Measurements from ENCODE around the gene TPO.
"Not testable (repeated sequence)": the region's sequence is repeated elsewhere in the genome, so short reads cannot be mapped to it uniquely, and the experiment has no call there.

TPO gene

DNA sequence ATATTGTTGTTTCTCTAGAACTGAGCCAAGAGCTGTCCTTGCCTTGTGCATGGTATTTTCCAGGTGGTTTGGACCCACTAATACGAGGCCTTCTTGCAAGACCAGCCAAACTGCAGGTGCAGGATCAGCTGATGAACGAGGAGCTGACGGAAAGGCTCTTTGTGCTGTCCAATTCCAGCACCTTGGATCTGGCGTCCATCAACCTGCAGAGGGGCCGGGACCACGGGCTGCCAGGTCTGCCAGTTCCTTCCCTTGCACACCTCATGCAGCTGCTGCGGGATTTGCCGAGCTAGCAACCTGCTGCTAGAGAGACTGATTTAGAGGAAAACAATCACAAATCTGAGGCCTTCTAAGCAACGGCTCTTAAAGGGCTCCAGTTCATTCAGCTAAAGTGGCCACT is 74.5 kb downstream of the TPO start:
- DNase-seq = no peak

DNA sequence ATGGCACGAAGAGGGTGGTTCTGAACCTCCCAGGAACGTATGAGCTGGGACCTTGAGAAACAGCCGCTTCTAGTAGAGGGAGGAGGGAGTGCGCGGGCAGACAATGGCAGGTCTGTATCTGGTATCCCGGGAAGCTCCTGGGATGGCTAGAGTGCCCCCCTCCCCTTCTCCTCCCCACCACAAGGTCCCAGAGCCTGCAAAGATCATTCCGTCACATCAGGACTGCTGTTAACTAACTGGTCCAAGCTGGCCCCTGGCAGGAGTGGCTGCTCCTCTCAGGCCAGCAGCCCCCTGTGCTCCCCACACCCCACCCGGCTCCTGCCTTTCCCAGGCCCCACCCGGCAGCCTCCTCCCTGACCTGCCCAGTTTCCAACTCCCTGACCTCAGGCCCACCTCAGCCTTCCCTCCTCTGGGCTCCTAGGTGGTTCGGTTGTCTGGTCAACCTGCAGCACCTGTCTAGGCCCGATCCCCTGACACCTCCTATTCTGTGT is 75.0 kb downstream of the TPO start:
- no peak for DNase-seq

DNA sequence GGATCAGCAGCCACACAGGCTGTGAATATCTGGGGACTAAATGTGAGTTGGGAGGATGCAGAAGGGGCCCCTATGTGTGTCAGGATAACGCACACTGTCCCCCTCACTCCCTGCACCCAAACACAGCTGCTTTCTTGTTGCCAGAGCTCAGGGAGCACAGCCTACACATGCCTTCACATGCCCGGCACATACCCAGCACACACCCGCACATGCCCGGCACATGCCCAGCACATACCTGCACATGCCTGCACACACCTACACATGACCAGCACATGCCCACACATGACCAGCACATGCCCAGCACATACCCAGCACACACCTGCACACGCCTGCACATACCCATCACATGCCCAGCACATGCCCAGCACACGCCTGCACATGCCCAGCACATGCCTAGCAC is 75.6 kb downstream of the TPO start:
- no peak for DNase-seq

DNA sequence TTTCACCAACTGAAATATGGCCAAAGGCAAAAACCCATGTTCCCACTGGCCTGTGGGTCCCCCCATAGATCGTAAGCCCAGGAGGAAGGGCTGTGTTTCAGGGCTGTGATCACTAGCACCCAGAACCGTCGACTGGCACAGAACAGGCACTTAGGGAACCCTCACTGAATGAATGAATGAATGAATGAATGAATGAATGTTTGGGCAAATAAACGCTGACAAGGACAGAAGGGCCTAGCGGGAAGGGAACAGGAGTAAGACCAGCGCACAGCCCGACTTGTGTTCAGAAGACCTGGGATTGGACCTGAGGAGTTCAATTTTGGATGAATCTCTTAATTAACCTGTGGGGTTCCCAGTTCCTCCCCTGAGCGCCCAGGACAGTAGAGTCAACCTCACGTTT is 76.2 kb downstream of the TPO start:
- no peak for DNase-seq

DNA sequence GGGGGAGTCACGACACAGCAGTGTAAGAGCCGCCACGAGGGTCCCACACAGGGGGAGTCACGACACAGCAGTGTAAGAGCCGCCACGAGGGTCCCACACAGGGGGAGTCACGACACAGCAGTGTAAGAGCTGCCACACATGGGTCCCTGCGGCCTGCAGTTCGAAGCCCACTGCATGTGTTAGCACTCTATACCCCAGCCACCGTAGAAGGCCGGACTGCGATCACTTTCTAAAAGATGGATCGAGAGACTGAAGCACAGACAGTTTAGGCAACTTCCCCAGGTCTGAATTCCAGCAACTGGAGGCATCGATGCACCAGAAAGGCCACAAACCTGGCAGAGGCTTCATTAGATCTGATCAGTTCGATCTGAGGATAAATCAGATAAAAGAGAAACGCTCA is 77.1 kb downstream of the TPO start:
- DNase-seq = not testable (repeated sequence)

DNA sequence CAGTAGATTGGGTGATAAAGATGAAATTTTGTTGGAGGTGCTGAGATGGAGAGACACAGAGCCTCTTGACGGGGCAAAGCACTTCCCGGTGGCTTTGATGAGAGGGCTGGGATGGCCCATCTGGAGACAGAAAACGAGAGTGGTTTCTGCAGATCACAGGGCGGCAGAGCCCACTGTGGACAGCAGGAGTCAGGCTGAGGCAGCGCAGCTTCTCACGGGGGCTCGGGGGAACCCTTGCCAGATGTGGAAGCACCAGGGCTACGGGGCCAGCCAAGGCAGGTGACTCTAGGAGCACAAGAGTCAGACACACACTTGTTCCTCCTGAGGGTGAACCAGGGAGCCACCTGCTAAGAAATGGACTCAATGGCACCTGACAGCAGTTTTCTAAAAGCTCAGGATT is 78.5 kb downstream of the TPO start:
- no peak for DNase-seq

DNA sequence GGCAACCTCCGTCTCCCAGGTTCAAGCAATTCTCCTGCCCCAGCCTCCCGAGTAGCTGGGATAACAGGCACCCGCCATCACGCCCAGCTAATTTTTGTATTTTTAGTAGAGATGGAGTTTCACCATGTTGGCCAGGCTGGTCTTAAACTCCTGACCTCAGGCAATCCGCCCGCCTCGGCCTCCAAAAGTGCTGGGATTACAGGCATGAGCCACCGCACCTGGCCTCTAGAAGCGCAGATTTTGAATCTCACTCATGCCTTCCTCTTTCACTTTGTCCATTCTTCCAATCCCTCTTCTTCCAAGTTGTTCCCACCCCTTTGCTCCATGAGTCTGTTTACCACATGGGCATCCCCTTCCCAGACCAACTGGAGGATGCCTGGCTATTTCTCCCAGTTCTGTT is 79.0 kb downstream of the TPO start:
- not testable (repeated sequence) for DNase-seq

DNA sequence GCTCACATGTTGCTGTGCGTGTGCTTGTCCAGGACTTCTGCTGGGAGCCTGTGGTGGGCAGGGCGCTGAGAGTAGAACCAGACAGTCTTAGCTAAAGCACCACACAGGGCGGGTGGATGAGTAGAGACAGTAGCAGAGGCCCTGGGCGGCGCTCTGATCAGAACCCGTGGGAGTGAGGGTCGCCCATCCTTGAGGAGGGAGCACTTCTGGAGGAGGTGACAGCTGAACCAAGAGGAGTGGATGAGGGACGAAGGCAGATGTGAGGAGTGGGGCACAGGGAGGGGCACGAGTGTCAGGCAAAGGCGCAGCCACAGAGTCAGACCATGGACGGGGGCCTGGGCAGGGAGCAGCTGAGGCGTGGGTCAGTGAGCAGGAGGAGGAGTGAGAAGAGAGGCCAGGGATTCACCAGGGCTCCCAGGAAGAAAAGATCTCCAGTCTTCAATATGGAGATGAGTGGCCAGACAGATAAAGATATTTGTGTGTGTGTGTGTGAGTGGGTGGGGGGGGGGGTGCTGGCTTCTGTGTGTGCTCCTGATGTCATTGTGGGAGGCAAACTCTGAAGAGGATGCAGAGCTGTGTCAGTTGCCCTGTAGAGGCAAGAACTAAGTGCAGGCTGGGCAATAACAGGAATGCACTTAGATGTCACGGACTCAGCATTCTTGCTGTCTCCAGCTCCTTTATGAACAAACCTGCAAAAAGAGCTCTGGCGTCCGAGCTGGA is 79.6 kb downstream of the TPO start:
- DNase-seq = no peak

DNA sequence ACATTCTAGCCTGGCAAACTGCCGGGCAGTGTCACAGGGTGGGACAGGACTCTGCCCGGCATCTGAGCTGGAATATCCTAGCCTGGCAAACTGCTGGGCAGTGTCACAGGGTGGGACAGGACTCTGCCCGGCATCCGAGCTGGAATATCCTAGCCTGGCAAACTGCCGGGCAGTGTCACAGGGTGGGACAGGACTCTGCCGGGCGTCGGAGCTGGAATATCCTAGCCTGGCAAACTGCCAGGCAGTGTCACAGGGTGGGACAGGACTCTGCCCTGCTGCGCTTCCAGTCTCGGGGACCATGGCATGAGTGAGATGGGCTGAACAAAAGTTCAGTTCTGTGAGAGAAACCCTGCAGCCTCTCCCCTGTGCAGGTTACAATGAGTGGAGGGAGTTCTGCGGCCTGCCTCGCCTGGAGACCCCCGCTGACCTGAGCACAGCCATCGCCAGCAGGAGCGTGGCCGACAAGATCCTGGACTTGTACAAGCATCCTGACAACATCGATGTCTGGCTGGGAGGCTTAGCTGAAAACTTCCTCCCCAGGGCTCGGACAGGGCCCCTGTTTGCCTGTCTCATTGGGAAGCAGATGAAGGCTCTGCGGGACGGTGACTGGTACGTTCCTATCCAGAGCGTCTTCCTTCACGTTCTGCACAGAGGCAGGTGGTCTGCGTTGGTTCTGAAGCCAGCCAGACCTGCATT is 80.3 kb downstream of the TPO start:
- no peak for DNase-seq

DNA sequence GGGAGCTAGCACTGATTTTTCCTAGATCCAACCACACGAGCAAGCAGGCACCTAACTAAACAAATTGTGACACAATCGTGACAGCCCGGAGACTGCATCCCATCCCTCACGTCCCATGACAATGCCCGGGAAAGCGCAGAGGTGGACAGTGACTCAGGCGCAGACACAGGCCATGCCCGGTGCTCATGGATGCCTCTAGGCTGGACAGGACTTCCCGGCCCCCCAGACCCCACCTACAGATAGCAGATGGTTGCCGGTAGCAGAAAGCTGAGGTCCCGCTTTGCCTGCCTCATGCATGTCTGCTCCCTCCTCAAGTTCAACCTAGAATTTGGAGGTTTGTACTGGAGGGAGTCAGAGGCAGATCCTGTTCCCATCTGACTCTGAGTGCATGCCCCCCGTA is 81.0 kb downstream of the TPO start:
- DNase-seq = no peak

DNA sequence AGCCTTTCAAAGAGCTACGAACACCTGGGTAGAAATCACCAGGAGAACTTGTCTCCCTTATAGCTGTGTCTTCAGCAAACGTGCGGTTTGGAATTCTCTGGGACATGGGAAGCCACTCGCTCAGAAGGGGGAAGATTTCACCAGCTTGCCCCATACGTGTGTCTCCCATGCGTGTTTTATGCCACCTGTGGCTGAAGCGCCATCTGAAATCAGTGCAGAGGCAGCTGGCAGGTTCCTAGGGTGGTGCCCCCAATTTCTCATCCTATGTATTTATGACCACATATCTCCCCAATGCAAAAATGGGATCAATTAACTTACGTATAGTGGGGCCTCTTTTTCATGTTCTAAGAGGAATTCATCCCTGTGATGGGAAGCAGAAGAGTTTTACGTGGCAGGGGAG is 81.6 kb downstream of the TPO start:
- DNase-seq = no peak

DNA sequence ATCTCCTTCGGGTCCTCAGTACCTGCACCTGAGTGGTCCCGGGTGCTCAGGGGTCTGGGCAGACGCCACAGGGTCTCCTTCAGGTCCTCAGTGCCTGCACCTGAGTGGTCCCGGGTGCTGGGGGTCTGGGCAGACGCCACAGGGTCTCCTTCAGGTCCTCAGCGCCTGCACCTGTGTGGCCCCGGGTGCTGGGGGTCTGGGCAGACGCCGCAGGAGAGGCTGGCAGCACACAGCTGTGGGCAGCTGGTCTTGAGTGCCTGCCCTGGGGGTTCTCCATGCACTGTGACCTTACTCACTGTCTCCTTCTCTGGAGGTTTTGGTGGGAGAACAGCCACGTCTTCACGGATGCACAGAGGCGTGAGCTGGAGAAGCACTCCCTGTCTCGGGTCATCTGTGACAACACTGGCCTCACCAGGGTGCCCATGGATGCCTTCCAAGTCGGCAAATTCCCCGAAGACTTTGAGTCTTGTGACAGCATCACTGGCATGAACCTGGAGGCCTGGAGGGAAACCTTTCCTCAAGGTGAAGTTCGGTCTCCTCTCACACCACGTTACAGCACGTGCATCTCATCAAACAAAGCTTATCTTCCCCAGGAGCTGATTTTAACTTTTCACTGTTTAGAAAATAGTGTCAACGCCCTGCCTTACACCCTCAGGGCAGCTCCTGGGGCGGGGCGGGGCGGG is 82.6 kb downstream of the TPO start:
- DNase-seq = no peak

DNA sequence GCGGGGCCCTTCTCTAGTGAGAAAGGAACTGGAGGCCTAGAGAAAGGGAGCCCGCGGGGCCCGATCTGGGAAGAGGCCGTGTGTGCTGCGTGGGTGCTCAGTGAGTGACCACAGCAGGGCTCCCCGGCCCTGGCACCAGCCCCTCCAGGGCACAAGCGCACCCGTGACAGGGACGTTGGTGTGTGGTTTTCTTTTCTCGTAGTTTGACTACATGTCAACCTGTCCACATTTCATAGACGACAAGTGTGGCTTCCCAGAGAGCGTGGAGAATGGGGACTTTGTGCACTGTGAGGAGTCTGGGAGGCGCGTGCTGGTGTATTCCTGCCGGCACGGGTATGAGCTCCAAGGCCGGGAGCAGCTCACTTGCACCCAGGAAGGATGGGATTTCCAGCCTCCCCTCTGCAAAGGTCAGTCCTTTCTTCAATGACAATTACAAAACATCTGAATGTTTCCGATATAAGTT is 83.1 kb downstream of the TPO start:
- no peak for DNase-seq

DNA sequence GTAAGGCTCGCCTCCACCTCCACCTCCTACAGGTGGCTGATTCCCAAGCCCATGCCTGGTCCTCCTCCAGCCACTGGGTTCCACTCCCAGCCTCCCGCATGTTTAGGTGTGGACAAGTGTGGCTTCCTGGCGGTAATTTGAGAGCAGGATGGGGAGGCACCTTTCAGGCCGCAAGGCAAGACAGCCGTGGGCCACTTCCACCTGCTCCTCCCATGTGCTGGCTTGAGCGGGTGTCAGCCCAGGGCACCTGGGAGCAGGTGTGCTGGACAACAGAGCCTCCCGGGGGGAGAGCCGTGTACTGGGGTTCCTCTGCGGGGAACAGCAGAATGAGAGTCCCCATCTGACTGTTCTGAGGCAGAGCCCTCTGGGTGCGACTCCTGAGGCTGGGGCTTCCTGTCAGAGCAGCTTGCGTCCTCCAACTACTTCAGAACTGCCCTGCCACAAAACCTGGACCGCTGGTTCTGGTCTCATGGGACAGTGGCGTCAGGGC is 83.9 kb downstream of the TPO start:
- DNase-seq = no peak

DNA sequence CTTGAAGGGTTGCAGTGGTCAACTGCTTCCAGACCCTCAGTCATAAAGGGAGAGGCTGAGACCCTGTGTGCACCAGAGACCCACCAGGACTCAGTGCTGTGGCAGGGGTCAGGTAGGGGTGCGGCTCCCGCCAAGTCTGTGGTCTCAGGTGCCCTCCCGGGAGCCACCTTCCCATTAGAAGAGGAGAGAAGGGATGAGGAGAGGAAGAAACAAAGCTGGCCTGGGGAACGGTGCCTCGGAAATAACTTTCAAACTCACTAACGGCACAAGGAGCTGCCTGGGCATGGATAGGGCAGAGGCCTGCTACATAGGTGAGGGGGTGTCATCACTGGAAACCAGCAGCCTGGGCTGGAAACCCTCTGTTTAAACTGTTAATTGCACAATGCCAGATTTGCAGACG is 84.9 kb downstream of the TPO start:
- DNase-seq = no peak

DNA sequence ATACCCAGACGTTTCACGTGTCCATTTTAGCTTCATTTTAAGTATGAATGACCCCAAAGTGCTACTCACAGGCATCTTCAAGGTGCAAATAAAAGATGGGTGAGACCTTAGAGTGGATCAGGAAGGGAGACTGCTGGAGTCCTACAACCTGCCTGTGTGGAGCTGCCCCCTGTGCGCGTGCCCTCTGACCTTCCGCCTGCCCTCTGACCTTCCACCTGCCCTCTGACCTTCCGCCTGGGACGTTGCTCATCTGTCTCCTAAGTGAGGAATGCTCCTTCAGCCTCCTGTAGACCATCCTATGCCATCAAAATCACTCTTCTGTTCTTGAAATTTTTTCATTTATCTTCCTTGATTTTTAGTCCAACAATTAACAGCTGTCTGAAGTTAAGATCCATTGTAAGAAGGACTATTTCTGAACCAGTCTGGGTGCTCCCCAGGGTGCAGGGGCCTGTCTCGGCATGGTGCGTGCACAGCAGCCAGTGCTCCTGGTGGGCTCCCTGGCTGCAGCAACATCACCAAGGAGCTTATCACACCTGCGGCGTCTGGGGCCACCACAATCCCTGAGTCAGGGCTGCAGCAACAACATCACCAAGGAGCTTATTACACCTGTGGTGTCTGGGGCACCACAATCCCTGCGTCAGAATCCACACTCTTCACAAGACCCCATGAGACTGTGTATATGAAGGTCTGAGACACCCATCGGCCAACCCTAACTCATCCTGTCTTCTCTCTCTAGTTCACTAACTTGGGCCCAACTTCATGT is 86.0 kb downstream of the TPO start:
- no peak for DNase-seq

DNA sequence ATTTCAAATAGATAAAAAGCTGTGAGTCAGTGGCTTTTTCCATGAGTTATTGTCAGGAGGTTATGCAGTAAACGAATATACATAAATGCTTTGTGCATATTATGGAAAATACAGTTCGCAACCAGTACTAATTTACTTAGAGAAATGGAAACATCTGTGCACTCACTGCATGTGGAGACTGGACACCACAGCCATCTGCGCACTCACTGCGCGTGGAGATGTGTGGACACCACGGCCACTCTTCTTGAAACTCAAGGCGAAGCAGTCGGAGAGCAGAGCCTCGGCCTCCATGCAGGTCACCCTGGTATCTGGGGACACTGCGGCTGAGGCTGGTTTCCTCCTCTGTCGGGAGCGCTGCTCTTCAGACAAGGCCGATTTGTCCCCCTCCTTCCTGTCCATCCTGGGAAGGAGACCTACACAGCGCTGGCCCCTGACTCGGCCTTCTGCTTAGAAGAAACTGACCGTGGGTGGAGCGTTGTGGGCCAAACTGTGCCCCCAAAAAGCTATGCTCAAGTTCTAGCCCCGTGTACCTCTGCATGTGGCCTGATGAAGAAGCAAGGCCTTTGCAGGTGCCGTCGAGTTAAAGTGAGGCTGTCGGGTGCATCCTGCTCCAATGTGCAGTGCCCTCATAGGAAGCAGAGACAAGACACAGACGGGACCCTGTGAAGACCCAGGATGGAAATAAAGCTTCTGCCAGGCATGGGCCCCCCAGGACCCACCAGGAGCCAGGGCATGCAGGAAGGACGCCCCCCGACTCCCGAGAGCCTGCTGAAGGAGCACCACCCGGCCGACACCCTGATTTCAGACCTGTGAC is 88.0 kb downstream of the TPO start:
- no peak for DNase-seq

DNA sequence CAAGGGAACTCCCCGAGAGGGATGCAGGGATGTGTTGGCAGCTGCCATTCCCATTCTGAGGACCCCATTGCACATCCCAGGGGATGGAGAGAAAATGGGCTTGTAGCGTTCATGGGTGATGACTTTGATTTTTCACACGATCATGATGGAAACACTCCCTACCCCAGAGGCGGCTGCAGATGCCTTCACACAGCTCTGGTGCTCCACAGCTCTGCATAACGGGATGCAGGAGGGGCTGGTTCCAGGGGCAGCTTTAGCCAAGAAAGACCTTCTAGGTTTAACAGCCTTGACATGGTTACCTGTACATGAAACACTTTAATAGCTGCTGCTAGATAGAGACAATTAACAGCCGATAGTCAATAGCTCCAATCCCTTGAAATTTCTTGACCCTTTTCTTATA is 88.7 kb downstream of the TPO start:
- DNase-seq = no peak

DNA sequence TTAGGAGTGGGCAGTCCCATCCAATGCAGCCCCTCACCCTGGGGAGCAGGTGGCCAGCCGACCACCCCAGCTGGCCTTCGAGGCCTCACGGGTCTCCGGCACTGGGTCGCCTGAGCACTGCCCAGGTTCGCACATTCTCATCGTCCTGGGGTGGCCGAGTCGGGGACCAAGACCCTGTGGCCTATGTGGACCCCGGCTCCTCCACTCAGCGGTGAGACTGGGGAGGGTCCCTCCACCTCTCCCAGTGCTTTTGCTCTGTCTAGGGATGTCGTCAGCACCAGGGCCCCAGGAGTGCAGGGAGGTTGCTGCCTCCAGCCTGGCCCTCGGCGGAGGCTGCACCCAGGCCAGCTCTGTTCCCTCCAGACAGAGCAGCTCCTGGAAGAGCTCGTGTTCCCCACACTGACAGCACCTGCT is 89.6 kb downstream of the TPO start:
- DNase-seq = no peak

DNA sequence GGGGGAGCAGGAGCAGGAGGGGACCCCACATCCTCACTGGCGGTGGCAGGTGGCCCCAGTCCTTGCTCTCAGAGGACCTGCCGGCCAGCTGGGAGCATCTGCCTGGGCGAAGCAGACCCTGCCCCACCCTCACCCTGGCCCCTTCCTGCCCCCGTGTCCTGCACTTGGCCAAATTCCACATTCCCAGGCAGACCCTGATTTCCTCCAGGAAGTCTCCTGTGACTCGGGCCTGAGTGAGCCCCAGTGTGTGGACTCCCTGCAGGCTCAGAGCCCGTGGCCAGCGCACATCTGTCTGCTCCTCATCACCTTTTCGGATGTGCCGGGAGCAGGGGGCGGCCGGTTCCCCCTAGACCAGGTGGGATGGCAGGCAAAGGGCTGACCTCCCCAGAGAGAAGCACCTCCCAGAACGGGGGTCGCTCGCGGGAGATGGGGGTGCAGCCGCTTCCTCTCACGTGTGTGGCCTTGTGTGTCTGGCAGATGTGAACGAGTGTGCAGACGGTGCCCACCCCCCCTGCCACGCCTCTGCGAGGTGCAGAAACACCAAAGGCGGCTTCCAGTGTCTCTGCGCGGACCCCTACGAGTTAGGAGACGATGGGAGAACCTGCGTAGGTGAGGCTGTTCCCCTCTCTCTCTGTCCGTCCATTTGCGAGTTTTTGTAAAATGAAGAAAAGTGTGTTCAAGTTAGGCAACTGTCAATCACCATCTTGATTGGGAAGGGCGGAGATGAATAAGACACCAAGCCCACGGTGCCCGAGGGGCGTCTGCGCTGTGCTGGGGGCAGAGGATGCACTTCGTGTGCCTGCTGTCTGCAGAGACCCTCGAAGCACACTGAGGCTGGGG is 90.4 kb downstream of the TPO start:
- DNase-seq = no peak

DNA sequence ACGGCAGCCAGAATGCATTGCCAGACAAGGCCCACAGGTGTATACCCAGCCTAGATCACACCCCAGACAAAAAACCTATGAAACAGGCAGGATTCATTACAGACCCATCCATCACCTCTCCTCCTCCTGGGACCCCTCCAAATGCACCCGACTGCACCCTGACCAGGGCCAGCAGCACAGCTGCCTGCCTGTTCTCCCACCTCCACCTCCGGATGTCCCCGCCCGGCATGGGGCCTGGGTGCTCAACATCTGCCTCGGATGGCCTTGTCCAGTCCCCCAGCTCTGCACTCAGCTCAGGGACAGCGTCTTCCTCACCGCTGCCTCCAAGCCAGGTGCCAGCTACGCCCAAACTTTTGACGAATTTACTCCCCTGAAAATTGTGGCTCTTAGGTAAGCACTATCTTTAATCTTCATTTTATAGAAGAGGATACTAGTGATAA is 91.1 kb downstream of the TPO start:
- DNase-seq = no peak
